ENCODE data around the gene SLBP.

- TF ChIP-seq, protein P1, sequence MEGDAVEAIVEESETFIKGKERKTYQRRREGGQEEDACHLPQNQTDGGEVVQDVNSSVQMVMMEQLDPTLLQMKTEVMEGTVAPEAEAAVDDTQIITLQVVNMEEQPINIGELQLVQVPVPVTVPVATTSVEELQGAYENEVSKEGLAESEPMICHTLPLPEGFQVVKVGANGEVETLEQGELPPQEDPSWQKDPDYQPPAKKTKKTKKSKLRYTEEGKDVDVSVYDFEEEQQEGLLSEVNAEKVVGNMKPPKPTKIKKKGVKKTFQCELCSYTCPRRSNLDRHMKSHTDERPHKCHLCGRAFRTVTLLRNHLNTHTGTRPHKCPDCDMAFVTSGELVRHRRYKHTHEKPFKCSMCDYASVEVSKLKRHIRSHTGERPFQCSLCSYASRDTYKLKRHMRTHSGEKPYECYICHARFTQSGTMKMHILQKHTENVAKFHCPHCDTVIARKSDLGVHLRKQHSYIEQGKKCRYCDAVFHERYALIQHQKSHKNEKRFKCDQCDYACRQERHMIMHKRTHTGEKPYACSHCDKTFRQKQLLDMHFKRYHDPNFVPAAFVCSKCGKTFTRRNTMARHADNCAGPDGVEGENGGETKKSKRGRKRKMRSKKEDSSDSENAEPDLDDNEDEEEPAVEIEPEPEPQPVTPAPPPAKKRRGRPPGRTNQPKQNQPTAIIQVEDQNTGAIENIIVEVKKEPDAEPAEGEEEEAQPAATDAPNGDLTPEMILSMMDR (IDR thresholded peaks at IDR 0.05; ENCODE audit: low read depth, low read length) = no peak
- no peak for TF ChIP-seq EZH2phosphoT487 (IDR thresholded peaks at IDR 0.05; ENCODE audit: low read depth)
These were observed 16.2 kb downstream of the SLBP start for GRCh38 chr4:1695913-1696312.

Data from OCI-LY3 (cell line).